ENCODE data around the gene VDAC1. TPM values are rescaled to one million over a fixed set of nuclear protein-coding genes. Genes with fewer than 3 reads are reported as not detected.

The VDAC1 gene
- polyA plus RNA-seq, 1 donor, result 255 TPM

- WGBS (ENCODE audit: insufficient coverage, low lambda C conversion rate), result no CpG with 5 or more reads among the region's 5 CpGs
These were observed 69.7 kb downstream of the VDAC1 start for GRCh38 chr5:133934822-133935666.

GRCh38 chr5:133934311-133934710, 70.5 kb downstream of the VDAC1 start:
- DNase-seq, result no peak
- no peaks in the 10 kb centered on the region for H3K27me3 ChIP-seq (ENCODE audit: control insufficient read depth, insufficient read depth, low read length)
- peaks cover 8% of the 10 kb centered on the region for H3K9me3 ChIP-seq (ENCODE audit: control insufficient read depth, low read depth, low read length)
- H3K36me3 ChIP-seq (ENCODE audit: control insufficient read depth, insufficient read depth, low read length), result no peaks in the 10 kb centered on the region
- H3K4me1 ChIP-seq (ENCODE audit: control insufficient read depth, insufficient read depth, low read length), result peaks cover 7% of the 10 kb centered on the region
- no peak overlapping the region for H3K27ac ChIP-seq (ENCODE audit: low read length)
- H3K4me3 ChIP-seq (ENCODE audit: low read length), result no peak overlapping the region
- no CpG with 5 or more reads among the region's 5 CpGs for WGBS (ENCODE audit: insufficient coverage, low lambda C conversion rate)

More at GRCh38 chr5:133934822-133935666, 69.7 kb downstream of the VDAC1 start:
- Histone ChIP-seq H3K9me3 (ENCODE audit: control insufficient read depth, low read depth, low read length) (peaks cover 8% of the 10 kb centered on the region), H3K27ac (ENCODE audit: low read length) (no peak overlapping the region), H3K4me3 (ENCODE audit: low read length) (no peak overlapping the region), H3K4me1 (ENCODE audit: control insufficient read depth, insufficient read depth, low read length) (peaks cover 12% of the 10 kb centered on the region), H3K36me3 (ENCODE audit: control insufficient read depth, insufficient read depth, low read length) (no peaks in the 10 kb centered on the region), H3K27me3 (ENCODE audit: control insufficient read depth, insufficient read depth, low read length) (no peaks in the 10 kb centered on the region)
- DNase-seq, result no peak

- no peak overlapping the region for H3K4me3 ChIP-seq (ENCODE audit: low read length)
- peaks cover 3% of the 10 kb centered on the region for H3K4me1 ChIP-seq (ENCODE audit: control insufficient read depth, insufficient read depth, low read length)
- H3K9me3 ChIP-seq (ENCODE audit: control insufficient read depth, low read depth, low read length), result peaks cover 8% of the 10 kb centered on the region
- H3K36me3 ChIP-seq (ENCODE audit: control insufficient read depth, insufficient read depth, low read length), result no peaks in the 10 kb centered on the region
- 92% methylated on average over 2 of the region's 12 CpGs for WGBS (ENCODE audit: insufficient coverage, low lambda C conversion rate)
- no peak for DNase-seq
- H3K27ac ChIP-seq (ENCODE audit: low read length), result no peak overlapping the region
- H3K27me3 ChIP-seq (ENCODE audit: control insufficient read depth, insufficient read depth, low read length), result no peaks in the 10 kb centered on the region
These were observed 71.0 kb downstream of the VDAC1 start for GRCh38 chr5:133933670-133934295.

GRCh38 chr5:133933169-133933509, 71.6 kb downstream of the VDAC1 start:
- H3K36me3 ChIP-seq (ENCODE audit: control insufficient read depth, insufficient read depth, low read length), result no peaks in the 10 kb centered on the region
- H3K27me3 ChIP-seq (ENCODE audit: control insufficient read depth, insufficient read depth, low read length), result no peaks in the 10 kb centered on the region
- peaks cover 3% of the 10 kb centered on the region for H3K4me1 ChIP-seq (ENCODE audit: control insufficient read depth, insufficient read depth, low read length)
- no peak overlapping the region for H3K4me3 ChIP-seq (ENCODE audit: low read length)
- DNase-seq, result no peak
- WGBS (ENCODE audit: insufficient coverage, low lambda C conversion rate), result no CpG with 5 or more reads among the region's 3 CpGs
- H3K27ac ChIP-seq (ENCODE audit: low read length), result no peak overlapping the region
- H3K9me3 ChIP-seq (ENCODE audit: control insufficient read depth, low read depth, low read length), result peaks cover 8% of the 10 kb centered on the region

- no CpG with 5 or more reads among the region's 13 CpGs for WGBS (ENCODE audit: insufficient coverage, low lambda C conversion rate)
- H3K27me3 ChIP-seq (ENCODE audit: control insufficient read depth, insufficient read depth, low read length), result no peaks in the 10 kb centered on the region
- no peaks in the 10 kb centered on the region for H3K4me1 ChIP-seq (ENCODE audit: control insufficient read depth, insufficient read depth, low read length)
- H3K36me3 ChIP-seq (ENCODE audit: control insufficient read depth, insufficient read depth, low read length), result no peaks in the 10 kb centered on the region
- no peak for DNase-seq
- no peak overlapping the region for H3K27ac ChIP-seq (ENCODE audit: low read length)
- H3K9me3 ChIP-seq (ENCODE audit: control insufficient read depth, low read depth, low read length), result peaks cover 8% of the 10 kb centered on the region
- H3K4me3 ChIP-seq (ENCODE audit: low read length), result no peak overlapping the region
These were observed 72.2 kb downstream of the VDAC1 start for GRCh38 chr5:133932441-133933168.

GRCh38 chr5:133931546-133931945, 73.2 kb downstream of the VDAC1 start:
- WGBS (ENCODE audit: insufficient coverage, low lambda C conversion rate), result no CpG with 5 or more reads among the region's 5 CpGs
- no peak for DNase-seq
- H3K27ac ChIP-seq (ENCODE audit: low read length), result no peak overlapping the region
- peaks cover 7% of the 10 kb centered on the region for H3K9me3 ChIP-seq (ENCODE audit: control insufficient read depth, low read depth, low read length)
- H3K4me3 ChIP-seq (ENCODE audit: low read length), result no peak overlapping the region
- H3K27me3 ChIP-seq (ENCODE audit: control insufficient read depth, insufficient read depth, low read length), result no peaks in the 10 kb centered on the region
- H3K36me3 ChIP-seq (ENCODE audit: control insufficient read depth, insufficient read depth, low read length), result no peaks in the 10 kb centered on the region
- H3K4me1 ChIP-seq (ENCODE audit: control insufficient read depth, insufficient read depth, low read length), result peaks cover 7% of the 10 kb centered on the region

GRCh38 chr5:133930813-133931090, 74.0 kb downstream of the VDAC1 start:
- no peak for DNase-seq
- Histone ChIP-seq H3K27me3 (ENCODE audit: control insufficient read depth, insufficient read depth, low read length) (no peaks in the 10 kb centered on the region), H3K36me3 (ENCODE audit: control insufficient read depth, insufficient read depth, low read length) (no peaks in the 10 kb centered on the region), H3K4me3 (ENCODE audit: low read length) (no peak overlapping the region), H3K9me3 (ENCODE audit: control insufficient read depth, low read depth, low read length) (no peaks in the 10 kb centered on the region), H3K4me1 (ENCODE audit: control insufficient read depth, insufficient read depth, low read length) (peaks cover 9% of the 10 kb centered on the region), H3K27ac (ENCODE audit: low read length) (no peak overlapping the region)
- 60% methylated on average over 1 of the region's 3 CpGs for WGBS (ENCODE audit: insufficient coverage, low lambda C conversion rate)

- peaks cover 9% of the 10 kb centered on the region for H3K4me1 ChIP-seq (ENCODE audit: control insufficient read depth, insufficient read depth, low read length)
- no peaks in the 10 kb centered on the region for H3K36me3 ChIP-seq (ENCODE audit: control insufficient read depth, insufficient read depth, low read length)
- no peak for DNase-seq
- no CpG with 5 or more reads among the region's 16 CpGs for WGBS (ENCODE audit: insufficient coverage, low lambda C conversion rate)
- no peaks in the 10 kb centered on the region for H3K9me3 ChIP-seq (ENCODE audit: control insufficient read depth, low read depth, low read length)
- no peak overlapping the region for H3K27ac ChIP-seq (ENCODE audit: low read length)
- no peaks in the 10 kb centered on the region for H3K27me3 ChIP-seq (ENCODE audit: control insufficient read depth, insufficient read depth, low read length)
- H3K4me3 ChIP-seq (ENCODE audit: low read length), result no peak overlapping the region
These were observed 74.5 kb downstream of the VDAC1 start for GRCh38 chr5:133930061-133930812.

GRCh38 chr5:133928587-133929393, 76.0 kb downstream of the VDAC1 start:
- Histone ChIP-seq H3K4me3 (ENCODE audit: low read length) (no peak overlapping the region), H3K4me1 (ENCODE audit: control insufficient read depth, insufficient read depth, low read length) (peaks cover 9% of the 10 kb centered on the region), H3K27ac (ENCODE audit: low read length) (no peak overlapping the region), H3K36me3 (ENCODE audit: control insufficient read depth, insufficient read depth, low read length) (no peaks in the 10 kb centered on the region), H3K9me3 (ENCODE audit: control insufficient read depth, low read depth, low read length) (no peaks in the 10 kb centered on the region), H3K27me3 (ENCODE audit: control insufficient read depth, insufficient read depth, low read length) (no peaks in the 10 kb centered on the region)
- no CpG with 5 or more reads among the region's 9 CpGs for WGBS (ENCODE audit: insufficient coverage, low lambda C conversion rate)
- no peak for DNase-seq

Data from large intestine (tissue), 3 donors.